Dendritic cell treated with granulocyte-macrophage colony-stimulating factor and Interleukin-4, amounts not matched to agents 40 ng/mL and 50 ng/mL, for 4 days (primary cell): ENCODE data around the gene ADPRHL1.

Source experiments
- H3K27ac Mint-ChIP-seq: one replicate; pipeline ENCODE4 v1.8.0; 2022; ENCODE audit warnings: mild to moderate bottlenecking, mixed read lengths
- H3K27me3 Mint-ChIP-seq: one replicate; pipeline ENCODE4 v1.8.0; 2022; ENCODE audit warnings: mild to moderate bottlenecking, mixed read lengths
- H3K36me3 Mint-ChIP-seq: one replicate; pipeline ENCODE4 v1.8.0; 2022; ENCODE audit warnings: low read depth, mixed read lengths
- H3K4me1 Mint-ChIP-seq: one replicate; pipeline ENCODE4 v1.8.0; 2022; ENCODE audit warnings: low read depth, mixed read lengths
- H3K4me3 Mint-ChIP-seq: one replicate; pipeline ENCODE4 v1.8.0; 2022; ENCODE audit warnings: mild to moderate bottlenecking, moderate library complexity, mixed read lengths
- H3K9me3 Mint-ChIP-seq: one replicate; pipeline ENCODE4 v1.8.0; 2022; ENCODE audit warnings: mixed read lengths
- intact Hi-C: fragments of 100-400 bp; cut with micrococcal nuclease; formaldehyde crosslinking; loops from one replicate; pipeline ENCODE4 v1.15.0; 2022

ADPRHL1 gene

DNA sequence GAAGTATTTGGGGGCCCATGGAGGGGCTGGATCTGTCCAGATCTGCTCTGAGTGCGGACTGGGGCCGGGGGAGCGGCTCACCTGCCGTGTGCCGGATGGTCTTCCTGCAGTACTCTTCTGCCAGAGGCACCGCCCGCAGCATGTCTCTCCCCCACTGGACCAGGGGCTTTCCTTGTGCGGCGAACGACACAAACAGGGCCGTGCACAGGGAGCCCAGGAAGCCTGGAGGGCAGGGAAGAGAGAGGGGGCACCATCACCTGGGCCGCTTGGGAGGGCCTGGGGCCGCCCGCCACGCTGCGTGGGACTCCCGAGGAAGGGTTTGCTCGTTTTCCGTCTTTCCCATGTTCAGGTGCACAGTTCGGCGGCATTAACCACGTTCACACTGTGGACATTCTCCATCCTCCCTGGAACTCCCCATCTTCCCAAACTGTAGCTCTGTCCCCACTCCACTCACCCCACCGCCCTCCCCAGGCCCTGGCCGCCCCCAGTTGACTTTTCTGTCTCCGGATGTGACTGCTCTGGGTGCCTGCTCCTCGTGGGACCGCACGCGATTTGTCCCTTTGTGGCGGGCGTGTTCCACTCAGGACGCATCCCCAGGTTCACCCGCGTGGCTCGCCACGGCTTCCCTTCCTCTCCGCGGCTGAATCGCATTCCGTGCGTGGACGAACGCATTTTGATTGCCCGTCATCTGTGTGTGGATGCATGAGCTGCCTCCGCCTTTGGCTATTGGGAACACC, 24.2 kb downstream of the ADPRHL1 start:
- no peaks in the 10 kb centered on the region for H3K9me3 Mint-ChIP-seq
- no peaks in the 10 kb centered on the region for H3K27me3 Mint-ChIP-seq
- H3K4me3 Mint-ChIP-seq = no peak overlapping the region
- no peak overlapping the region for H3K27ac Mint-ChIP-seq
- H3K4me1 Mint-ChIP-seq = no peaks in the 10 kb centered on the region
- intact Hi-C loops = no loop called here
- H3K36me3 Mint-ChIP-seq = no peaks in the 10 kb centered on the region

DNA sequence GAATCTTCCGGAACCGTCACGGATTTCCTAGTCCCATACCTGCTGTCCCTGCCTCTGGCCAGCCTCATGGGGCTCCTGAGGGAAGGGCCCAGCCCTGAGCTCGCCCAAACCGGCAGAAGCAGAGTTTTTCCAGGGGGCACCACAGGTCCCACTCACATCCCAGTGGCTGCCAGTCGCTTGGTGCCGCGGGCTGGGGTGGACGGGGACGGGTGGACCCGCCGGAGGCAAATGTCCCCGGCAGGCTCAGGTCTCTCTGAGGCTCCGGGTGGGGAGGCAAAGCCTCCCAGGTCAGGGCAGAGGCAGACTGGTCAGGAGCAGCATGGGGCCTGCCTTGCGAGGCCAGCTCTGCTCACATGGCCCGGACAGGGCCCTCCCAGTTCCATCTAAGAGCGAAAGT, 24.8 kb downstream of the ADPRHL1 start:
- Mint-ChIP-seq H3K4me3 (no peak overlapping the region), H3K9me3 (no peaks in the 10 kb centered on the region), H3K27me3 (no peaks in the 10 kb centered on the region), H3K4me1 (no peaks in the 10 kb centered on the region), H3K27ac (no peak overlapping the region), H3K36me3 (no peaks in the 10 kb centered on the region)
- intact Hi-C loops = no loop called here

DNA sequence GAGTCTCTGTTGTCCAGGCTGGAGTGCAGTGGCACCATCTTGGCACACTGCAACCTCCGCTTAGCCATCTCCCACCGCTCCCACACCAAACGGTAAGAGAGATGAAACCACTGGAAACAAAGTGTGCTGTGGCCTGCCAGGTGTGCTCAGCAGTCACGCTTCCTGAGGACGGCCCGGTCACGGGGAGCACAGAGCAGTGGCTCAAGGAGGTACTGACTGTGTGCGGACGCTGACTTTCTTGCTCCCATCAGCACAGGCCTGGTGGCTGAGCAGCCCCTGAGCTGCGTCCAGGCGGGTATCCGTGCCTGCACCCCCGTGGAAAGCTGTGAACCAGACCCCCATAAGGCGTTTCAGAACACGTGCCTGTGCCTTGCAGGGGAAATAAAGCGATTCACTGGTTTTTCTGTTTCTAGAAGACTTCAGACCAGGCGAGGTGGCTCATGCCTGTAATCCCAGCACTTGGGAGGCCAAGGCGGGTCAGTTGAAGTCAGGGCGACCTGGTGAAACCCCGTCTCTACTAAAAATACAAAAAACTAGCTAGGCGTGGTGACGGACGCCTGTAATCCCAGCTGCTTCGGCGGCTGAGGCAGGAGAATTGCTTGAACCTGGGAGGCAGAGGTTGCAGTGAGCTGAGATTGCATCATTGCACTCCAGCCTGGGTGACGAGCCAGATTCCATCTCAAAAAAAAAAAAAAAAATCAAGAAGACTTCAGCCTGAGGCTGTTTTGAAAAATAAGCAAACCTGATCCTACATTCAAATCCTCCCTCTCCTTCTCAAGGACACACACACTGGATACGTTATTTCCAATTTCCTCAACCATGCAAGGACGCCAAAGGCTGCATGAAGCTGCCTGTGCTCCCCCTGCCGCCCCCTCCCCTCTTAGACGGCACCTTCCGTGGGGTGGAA, 25.5 kb downstream of the ADPRHL1 start:
- Mint-ChIP-seq H3K27me3 (no peaks in the 10 kb centered on the region), H3K9me3 (no peaks in the 10 kb centered on the region), H3K4me1 (no peaks in the 10 kb centered on the region), H3K4me3 (no peak overlapping the region), H3K27ac (no peak overlapping the region), H3K36me3 (no peaks in the 10 kb centered on the region)
- intact Hi-C loops = no loop called here

DNA sequence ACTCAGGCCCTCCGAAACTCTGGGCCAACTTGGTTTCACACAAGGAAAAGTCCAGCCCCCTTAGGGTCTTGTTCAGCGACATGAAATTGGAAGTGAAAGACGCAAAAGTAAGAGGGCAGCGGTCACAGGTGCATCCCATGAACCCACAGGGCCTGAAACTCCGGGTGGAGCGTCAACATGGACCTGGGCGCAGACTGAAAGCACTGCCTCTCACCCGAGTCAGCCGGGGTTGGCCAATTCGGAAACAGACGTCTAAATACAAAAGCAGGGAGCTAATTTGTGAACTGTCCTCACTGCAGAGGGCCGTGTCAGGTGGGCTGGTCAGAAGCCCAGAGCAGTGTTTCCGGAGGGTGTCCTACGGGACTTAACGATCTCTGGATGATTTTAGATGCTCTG, 26.7 kb downstream of the ADPRHL1 start:
- intact Hi-C loops = no loop called here
- Mint-ChIP-seq H3K36me3 (no peaks in the 10 kb centered on the region), H3K4me1 (no peaks in the 10 kb centered on the region), H3K9me3 (no peaks in the 10 kb centered on the region), H3K27me3 (no peaks in the 10 kb centered on the region), H3K4me3 (no peak overlapping the region), H3K27ac (no peak overlapping the region)

DNA sequence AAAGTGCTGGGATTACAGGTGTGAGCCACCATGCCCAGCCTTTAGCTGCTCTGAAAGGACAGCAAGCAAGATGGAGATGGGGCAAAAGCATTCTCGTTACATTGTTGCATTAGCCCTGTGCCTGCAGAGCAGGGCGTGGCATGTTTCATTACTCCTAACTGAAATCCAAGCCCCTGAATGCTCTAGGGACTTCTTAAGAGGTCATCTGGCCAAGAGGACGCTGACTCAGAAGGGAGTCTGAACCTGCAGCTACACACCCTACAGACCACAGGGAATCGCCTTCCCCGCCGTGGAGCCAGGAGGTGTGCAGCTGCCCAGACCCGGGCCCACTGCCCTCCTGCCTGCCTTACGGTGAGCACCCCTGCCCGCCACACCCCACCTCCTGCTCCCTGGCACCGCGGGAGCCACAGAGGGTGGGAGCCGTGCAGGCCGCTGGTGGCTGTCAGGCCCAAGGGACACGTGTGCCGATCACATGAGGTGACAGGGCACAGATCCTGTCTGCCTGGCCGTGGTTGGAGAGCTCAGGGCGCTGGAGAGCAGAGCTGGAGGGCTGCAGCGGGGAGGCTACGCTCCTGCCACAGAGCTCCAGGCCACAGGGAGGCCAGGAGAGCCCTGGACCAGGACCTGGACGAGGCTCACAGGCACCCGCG, 27.2 kb downstream of the ADPRHL1 start:
- Mint-ChIP-seq H3K36me3 (no peaks in the 10 kb centered on the region), H3K4me1 (no peaks in the 10 kb centered on the region), H3K9me3 (no peaks in the 10 kb centered on the region), H3K4me3 (no peak overlapping the region), H3K27me3 (no peaks in the 10 kb centered on the region), H3K27ac (no peak overlapping the region)
- intact Hi-C loops = no loop called here

DNA sequence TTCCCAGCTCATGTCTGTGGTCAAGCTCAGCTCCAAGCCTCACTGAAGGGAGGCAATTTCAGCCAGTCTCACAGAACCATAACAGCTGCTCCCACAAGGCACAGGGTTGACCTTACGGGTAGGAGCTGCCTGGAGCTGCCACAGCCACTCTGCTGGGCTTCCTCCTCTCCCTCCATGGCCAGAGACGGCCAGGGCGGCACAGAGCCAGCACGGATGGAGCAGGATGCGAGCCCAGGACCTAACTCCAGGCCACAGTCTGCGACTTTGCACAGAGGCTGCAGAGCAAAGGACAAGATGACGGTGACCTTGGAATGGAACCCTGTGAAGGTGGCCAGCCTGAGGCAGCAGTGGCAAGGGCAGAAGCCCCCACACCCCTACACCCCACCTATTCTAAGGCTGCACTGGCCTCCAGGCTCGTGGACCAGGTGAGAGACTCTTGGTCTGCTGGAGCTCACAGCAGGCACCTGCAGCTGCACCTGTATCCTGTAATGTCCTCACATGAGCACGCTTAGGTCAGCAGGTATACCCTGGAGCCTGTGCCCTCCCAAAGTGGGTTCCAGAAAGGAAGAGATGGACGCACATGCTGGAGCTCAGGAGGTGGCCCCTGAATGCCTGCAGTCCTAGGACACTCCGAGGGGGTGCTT, 29.6 kb downstream of the ADPRHL1 start:
- no peak overlapping the region for H3K27ac Mint-ChIP-seq
- no peaks in the 10 kb centered on the region for H3K36me3 Mint-ChIP-seq
- H3K4me3 Mint-ChIP-seq = no peak overlapping the region
- intact Hi-C loops = no loop called here
- H3K27me3 Mint-ChIP-seq = no peaks in the 10 kb centered on the region
- H3K4me1 Mint-ChIP-seq = no peaks in the 10 kb centered on the region
- no peaks in the 10 kb centered on the region for H3K9me3 Mint-ChIP-seq

DNA sequence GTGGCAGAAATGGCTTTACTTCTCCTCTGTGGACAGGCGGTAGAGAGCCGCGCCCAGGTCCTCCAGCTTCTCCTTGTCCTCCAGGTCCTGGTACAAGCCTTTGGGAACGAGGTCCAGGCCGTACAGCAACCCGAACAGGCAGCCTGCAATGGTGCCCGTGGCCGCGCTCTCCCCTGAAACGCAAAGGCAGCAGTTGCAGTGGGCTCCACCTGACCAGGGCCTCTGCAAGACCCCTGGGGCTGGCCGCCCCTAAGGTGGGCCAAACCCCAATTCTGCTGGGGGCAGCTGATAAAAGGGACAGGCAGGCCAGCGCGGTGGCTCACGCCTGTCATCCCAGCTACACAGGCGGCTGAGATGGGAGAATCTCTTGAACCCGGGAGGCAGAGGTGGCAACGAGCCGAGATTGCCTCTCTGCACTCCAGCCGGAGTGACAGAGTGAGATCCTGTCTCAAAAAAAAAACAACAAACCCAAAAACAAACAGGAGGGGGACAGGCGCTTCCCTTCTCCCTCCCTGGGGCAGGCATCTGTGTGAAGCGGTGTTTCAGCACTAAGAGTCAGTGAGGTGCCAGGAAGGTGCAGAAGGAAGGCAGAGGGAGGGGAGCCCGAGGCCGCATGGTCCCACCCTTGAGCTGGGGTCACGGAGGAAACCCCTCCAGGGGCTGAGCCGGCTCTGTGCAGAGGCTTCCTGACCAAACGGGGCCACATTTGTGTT, 30.3 kb downstream of the ADPRHL1 start:
- intact Hi-C loops = no loop called here
- Mint-ChIP-seq H3K9me3 (no peaks in the 10 kb centered on the region), H3K4me1 (peaks cover 2% of the 10 kb centered on the region), H3K27me3 (peaks cover under 1% of the 10 kb centered on the region), H3K36me3 (no peaks in the 10 kb centered on the region), H3K4me3 (no peak overlapping the region), H3K27ac (no peak overlapping the region)

DNA sequence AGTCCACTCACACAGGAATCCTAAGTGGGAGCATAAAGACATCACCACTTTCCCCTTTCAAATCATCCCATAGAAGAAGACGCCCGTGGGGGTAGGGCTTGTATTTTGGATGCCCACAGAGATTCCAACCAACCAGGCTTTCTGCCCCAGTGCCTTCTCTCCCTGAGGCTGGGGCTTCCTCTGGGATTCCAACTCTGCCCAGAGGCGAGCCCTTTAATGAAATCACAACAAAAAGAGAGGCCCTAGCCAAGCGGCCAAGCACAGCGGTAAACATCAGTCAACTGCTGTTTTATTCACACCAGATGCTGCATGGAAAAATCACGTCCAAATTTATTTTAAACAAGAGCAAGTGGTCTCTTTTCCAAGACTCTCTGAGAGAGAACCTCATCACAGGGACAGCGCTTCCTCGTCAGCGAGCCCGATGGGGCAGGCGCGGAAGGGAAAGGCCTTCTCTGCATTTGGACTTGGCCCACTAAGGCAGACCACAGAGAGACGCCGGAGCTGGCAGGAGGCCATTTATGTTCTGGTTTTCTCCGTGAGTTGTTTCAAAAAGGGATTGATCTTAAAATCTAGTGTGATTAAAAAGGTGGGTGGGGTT, 31.5 kb downstream of the ADPRHL1 start:
- Mint-ChIP-seq H3K4me1 (peaks cover 4% of the 10 kb centered on the region), H3K4me3 (no peak overlapping the region), H3K27ac (no peak overlapping the region), H3K27me3 (peaks cover 7% of the 10 kb centered on the region), H3K9me3 (no peaks in the 10 kb centered on the region), H3K36me3 (no peaks in the 10 kb centered on the region)
- intact Hi-C loops = no loop called here

DNA sequence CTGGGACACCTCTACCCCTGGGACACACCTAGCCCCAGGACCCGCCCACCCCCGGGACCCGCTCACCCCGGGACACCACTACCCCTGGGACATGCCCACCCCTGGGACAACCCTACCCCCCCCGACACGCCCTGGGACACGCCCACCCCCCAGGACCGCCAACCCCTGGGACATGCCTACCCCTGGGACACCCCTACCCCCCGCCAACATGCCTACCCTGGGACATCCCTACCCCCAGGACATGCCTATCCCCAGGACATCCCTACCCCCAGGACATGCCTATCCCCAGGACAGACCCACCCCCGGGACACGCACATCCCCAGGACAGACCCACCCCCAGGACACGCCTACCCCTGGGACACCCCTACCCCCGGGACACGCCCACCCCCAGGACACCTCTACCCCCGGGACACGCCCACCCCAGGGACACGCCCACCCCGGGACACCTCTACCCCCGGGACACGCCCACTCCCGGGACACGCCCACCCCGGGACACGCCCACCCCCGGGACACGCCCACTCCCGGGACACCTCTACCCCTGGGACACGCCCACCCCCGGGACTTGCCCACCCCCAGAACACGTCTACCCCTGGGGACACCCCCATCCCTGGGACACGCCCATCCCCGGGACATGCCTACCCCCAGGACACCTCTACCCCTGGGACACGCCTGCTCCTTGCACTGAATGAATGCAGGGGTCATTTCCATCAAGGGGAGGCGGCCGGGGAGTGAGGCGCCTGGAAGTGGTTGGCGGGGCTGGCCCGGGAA, 32.3 kb downstream of the ADPRHL1 start:
- H3K4me1 Mint-ChIP-seq = peaks cover 4% of the 10 kb centered on the region

DNA sequence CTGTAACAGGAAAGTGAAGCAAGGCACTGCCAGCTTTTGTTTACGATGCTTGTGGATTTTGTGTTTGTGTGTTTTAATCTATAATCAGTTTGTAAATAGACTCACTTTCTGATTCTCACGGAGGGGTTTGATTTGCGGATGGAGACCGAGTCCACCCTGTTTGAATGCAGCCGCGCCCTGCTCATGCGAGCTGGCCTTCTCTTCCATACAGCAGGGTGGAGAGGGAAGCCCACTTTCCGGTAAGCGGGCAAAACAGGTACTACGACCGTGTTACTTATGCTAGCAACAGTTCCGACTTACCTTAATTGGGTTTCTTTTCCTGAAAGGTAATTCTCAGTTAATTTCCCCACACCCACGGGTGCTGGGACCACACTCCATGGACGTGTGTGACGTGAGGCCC, 33.1 kb downstream of the ADPRHL1 start:
- Mint-ChIP-seq H3K4me3 (no peak overlapping the region), H3K4me1 (peaks cover 4% of the 10 kb centered on the region), H3K27ac (no peak overlapping the region), H3K36me3 (no peaks in the 10 kb centered on the region), H3K27me3 (peaks cover 8% of the 10 kb centered on the region), H3K9me3 (no peaks in the 10 kb centered on the region)
- intact Hi-C loops = no loop called here

More for the DNA sequence above, 32.3 kb downstream of the ADPRHL1 start:
- Mint-ChIP-seq H3K9me3 (no peaks in the 10 kb centered on the region), H3K27me3 (peaks cover 8% of the 10 kb centered on the region), H3K27ac (no peak overlapping the region), H3K4me3 (no peak overlapping the region), H3K36me3 (no peaks in the 10 kb centered on the region)
- intact Hi-C loops = no loop called here

DNA sequence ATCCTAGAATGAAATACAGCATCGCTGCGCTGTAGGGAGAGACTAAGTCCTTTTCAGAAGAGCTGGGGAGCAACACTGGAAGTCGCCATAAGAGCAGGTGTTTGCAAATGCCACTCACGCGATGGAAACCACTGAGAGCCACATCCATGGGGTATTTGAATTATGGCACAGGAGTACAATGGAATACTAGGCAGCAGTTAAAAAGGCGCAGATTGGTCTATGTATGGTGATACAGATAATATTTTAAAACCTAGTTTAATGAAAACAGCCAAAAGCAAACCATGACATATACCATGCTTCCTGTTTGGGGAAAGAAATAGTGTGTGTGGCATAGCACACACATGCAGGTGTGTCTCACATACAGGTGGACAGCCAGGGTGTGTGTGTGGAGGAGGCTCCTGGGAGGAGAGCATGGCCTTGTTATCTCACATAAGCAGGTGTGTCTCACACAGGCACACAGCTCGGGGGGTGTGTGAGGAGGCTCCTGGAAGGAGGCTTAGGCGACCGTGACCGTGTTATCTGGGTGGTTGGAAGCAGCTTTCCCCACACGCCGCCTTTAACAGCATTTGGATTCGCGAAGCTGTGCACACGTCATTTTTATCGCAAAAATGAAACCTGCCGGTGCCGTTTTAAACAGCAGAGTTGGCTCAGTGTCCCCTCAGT, 33.6 kb downstream of the ADPRHL1 start:
- Mint-ChIP-seq H3K36me3 (no peaks in the 10 kb centered on the region), H3K27ac (no peak overlapping the region), H3K9me3 (no peaks in the 10 kb centered on the region), H3K4me3 (no peak overlapping the region), H3K4me1 (peaks cover 4% of the 10 kb centered on the region), H3K27me3 (peaks cover 8% of the 10 kb centered on the region)
- intact Hi-C loops = no loop called here

DNA sequence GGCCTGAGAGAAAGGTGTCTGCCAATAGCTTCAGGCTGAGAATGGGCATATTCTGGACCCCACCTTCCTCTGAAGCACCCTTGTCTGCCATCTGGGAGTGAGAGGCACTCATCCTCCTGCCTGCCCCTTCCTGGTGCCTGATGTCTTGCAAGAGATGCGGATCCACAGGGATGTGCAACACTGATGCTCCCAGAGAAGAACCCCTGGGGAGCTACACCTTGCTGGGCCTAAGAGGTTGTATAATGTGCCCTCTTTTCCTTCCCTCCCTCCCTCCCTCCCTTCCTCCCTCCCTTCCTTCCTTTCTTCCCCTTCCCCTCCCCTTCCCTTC, 34.6 kb downstream of the ADPRHL1 start:
- no peaks in the 10 kb centered on the region for H3K9me3 Mint-ChIP-seq
- no peaks in the 10 kb centered on the region for H3K36me3 Mint-ChIP-seq
- intact Hi-C loops = no loop called here
- H3K4me1 Mint-ChIP-seq = peaks cover 4% of the 10 kb centered on the region
- peaks cover 8% of the 10 kb centered on the region for H3K27me3 Mint-ChIP-seq
- H3K27ac Mint-ChIP-seq = no peak overlapping the region
- no peak overlapping the region for H3K4me3 Mint-ChIP-seq
